Suppressor macrophage treated with lipopolysaccharide for 1 hour (primary cell): Measurements from ENCODE around the gene VOPP1.
"Not testable (repeated sequence)": the region's sequence is repeated elsewhere in the genome, so short reads cannot be mapped to it uniquely, and the experiment has no call there.

Experiments used
- DNase-seq, 3 donors: peaks; one replicate each; pipeline ENCODE4 v3.0.0-alpha.2; 2020 to 2022

VOPP1 gene

GRCh38 chr7:55572378-55573233 lies at the start of gene VOPP1:
VOPP1 (minus strand) TSS chr7:55572502; CDS start chr7:55572324, 178 bp downstream.
- peak; percentile 78 to 95 (median 89) for DNase-seq

DNA sequence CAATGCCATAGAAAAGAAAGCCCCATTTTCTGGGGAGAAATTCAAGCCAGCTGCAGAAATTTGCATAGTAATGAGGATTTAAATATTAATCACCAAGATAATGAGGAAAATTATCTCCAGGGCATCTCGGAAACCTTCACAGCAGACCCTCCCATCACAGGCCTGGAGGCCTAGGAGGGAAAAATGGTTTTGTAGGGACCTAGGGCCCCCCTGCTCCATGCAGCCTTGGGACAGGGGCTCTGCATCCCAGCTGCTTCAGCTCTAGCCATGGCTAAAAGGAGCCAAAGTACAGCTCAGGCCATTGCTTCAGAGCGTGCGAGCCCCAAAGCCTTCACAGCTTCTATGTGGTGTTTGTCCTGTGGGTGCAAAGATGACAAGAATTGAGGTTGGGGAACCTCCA lies 46.6 kb upstream of the VOPP1 start:
- no peak for DNase-seq

DNA sequence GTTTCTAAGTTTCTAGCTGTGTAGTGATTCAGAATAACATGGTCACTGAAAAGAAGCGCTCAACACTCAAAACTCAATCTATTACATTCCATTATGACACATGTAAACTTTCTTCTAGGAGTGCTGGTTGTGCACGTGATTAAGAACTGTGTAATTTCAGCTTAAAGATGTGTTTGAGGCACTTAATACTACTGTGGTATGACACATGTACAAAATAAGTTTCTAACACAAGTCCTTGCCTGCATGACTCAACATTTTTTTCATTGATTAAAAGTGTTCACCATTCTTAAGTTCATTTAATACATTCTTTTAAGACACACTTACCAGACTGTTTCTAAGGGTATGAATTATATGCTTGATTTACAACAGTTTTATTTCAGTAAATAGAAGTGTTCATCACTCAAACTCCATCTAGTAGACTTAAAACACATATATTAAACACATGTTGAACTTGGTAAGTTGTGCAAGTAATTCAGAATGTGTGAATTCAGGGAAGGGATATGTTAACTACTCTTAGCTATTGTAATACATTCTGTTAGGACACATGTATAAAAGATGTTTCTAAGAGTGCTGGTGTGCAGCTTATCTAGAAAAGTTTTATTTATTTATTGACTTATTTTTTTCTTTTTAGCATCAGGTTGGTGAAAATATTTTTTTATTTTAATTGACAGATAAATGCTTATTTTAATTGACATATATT lies 42.2 kb upstream of the VOPP1 start:
- DNase-seq: not testable (repeated sequence)

DNA sequence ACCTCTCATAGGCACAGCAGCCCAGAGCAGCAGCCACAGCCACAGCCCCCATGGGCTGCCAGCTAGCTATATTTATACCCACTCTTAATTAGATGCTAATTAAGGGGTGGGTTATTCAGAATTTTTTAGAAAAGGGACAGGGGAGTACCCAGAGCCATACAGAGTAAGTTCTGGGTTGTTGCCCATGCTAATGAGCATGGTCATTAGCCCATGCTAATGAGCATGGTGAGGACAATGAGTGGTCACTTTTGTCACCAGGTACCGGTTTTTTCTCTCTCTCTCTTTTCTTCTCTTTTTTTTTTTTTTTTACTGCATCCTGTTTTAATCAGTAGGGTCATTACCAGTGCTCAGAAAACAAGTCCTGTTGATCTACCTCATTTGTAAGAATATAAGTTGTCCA lies 37.4 kb upstream of the VOPP1 start:
- not testable (repeated sequence) for DNase-seq

DNA sequence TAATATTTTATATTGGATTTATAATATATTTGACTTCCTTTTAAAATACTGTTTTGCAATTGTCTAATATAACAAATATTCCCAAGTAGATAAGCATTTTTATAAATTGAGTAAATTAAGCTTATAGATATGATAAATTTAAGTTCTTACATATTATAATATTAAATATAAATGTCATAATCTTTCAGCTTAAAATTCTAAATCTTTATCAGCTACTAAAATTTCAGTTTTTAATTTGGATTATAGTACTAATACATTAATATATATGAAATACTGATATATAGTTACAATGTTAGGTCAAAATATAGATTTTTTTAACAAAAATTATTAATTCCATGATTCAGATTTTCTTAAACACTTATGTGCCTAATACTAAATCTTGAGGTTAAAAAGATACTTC lies 33.4 kb upstream of the VOPP1 start:
- DNase-seq: not testable (repeated sequence)

DNA sequence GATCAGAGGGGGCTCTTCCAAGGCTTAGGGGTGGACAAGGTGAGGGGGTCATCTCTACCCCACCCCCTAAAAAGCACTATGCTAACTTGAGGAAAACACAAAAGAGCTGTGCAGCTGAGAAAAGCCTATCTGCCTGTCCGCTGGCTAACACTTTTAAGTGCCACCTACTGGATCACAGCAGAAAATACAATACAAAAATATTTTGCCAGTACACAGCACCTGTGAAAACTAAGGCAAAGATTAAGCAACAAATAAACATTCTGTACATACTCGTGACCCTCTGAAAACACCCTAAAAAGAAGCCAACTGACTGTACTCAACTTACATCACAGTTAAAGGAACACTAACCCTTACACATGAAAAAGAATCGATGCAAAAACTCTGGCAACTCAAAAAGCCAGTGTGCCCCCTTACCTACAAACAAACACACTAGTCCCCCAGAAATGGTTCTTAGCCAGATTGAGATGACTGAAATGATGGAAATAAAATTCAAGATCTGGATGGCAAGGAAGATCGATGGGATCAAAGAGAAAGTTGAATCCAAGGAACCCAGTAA lies 25.7 kb upstream of the VOPP1 start:
- DNase-seq: peak in 2 of 3 donors; percentile 38 to 48

- DNase-seq: not testable (repeated sequence)
Observed at GRCh38 chr7:55597214-55597739, 25.0 kb upstream of the VOPP1 start.

GRCh38 chr7:55595511-55595910 lies 23.2 kb upstream of the VOPP1 start:
- DNase-seq: no peak

GRCh38 chr7:55594870-55595269 lies 22.6 kb upstream of the VOPP1 start:
- DNase-seq: no peak

DNA sequence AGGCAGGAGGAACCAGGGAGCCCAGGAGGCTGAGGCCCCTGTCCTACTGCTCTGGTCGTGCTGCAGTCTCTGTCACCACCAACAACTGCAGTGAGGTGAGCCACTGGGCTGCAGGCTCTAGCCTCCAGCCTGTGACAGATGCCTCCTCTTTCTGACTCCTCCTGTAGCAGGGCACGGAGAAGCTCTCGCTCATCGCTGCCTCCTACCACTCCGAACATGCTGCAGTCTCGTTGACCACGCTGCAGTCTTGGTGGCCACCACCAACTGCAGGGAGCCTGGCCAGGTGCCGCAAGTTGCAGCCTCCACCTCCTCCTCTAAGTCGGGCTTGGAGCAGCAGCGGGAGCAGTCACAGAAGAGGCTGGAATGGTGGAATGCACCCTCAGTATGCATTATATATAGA lies 22.1 kb upstream of the VOPP1 start:
- DNase-seq: no peak

DNA sequence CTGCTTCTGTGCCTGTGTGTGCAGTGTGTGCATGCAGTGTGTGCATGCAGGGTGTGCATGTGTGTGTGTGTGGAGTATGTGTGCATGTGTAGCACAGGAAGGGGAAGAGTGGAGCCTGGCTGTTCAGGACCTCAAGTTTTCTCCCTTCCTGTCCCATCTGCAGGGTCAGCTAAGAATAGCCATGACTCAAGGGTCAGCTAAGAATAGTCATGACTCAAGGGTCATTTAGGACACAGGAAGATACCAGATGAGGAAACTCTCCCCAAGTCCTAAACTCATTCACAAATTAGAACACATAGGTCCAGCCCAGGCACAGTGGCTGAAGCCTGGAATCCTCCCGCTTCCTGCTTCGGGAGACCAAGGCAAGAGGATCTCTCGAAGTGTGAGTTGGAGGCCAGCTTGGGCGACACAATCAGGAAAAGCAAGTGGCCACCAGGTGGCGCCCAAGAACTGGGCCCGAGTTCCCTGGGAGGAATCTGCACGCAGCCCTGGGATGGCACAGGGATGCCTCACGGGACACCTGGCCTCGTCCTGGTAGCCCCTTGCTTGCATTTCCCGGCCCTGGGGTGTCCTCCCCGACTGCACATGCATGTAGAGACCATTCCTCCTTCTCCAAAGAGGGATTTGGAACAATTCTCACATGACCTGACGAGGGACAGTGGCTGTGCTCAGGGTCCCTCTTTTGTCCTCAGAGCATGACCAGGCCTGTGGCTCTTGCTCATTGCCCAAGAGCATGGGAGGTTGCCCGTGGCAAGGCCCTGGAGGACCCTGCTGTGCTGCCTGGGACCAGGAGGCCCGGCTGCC lies 21.4 kb upstream of the VOPP1 start:
- peak; percentile 84 to 87 (median 86) for DNase-seq

GRCh38 chr7:55593172-55593514 lies 20.8 kb upstream of the VOPP1 start:
- no peak for DNase-seq

DNA sequence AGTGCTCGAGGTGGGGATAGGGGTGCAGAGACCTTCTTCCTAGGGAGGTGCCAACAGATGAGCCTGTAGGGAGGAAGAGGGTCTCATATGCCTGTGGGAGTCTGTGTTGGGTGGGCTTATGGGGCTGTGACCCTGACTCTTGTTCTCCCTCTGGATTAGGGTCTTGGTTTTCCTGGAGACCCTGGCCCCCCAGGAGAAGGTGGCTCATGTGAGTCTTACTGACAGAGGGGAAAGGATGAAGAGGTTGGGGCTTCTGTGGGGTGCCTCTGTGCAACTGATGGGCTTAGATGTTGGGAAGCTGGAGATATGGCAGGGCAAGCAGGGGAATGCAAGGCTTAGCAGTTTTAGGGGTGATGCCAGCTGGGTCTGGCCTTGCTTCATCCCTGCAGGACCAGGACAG lies 20.2 kb upstream of the VOPP1 start:
- no peak for DNase-seq

DNA sequence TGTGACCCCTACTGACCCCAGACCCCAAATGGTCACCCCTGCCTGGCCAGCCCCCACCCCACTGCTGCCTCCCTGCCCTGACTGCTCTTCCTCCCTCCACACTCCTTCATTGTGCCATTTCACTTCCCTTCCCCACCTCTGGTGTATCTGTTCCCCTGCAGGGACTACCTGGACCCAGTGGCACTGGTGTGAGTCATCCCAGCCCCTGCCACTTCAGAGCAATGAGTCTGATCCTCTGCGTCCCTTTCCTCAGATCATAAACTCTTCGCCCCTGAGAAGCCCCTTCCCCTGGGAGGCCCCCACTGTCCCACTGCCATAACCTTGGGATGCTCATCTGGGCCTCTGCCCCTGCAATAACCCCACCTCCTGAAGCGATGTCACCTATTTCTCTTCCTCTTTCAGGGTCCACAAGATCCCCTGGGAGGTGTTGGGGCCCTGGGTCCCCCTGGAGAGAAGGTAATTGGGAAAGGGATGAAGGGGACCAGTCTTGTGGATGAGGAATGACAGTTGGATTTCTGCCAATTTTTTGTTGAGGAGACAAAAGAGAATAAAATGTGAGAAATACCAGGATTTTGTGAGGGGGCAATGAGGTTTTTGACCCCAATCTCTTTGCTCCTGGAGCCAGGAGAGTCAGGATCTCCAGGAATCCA lies 19.1 kb upstream of the VOPP1 start:
- no peak for DNase-seq

DNA sequence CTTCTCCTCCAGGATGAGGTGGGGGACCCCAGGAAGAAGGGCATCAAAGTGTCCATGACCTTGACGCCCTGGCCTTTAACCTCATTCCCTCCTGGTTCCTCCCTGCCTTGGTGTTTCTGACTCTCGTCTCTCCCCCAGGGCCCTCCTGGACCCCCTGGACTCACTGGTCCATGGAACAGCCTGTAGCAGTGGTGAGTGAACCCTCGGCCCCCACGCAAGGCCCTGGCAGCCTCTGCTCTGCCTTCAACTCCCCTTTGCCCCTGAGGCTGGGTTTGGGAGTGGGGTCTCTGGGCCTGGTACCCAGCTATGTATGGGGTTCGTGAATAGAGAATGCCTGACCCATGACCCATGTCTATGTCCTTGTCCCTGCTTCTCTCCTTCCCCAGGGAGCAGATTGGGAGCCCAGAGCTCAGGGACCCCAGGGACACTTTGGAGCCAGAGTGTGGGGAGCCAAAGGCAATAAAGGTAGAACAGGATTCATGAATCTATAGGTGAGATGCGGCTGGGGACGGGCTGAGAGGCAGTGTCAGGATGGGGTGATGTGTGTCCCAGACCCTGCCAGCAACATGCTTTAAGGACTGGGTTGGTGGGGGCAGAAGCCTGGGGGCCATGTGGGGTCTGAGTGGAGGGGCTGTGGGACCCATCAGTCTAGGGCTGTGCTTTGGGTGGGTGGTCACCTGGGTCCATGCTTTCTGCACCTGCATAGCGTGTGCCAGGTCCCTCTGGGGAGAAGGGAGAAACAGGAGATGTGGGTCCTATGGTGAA lies 18.4 kb upstream of the VOPP1 start:
- DNase-seq: no peak

DNA sequence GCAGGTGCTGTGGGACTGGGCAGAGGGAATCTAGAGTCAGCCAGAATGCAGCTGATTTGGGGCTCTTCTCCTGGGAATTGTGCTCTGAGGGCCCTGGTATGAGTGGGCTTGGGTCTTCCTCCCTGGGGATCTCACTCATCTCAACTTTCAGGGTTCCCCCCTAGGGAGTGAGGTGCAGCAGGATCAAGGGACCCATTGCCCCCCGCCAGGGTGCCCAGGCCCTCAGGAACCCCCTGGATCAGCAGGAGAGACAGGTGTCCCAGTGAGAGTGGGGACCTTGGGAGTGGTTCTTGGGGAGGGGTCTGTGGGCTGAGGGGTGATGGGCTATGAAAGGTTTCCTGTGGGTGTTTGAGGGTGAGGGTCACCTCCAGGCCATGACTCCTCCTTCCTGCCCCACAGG lies 17.6 kb upstream of the VOPP1 start:
- no peak for DNase-seq

- DNase-seq: peak in 2 of 3 donors; percentile 65 to 67
Observed at GRCh38 chr7:55588976-55589604, 16.8 kb upstream of the VOPP1 start.

- DNase-seq: no peak
Observed at GRCh38 chr7:55588379-55588699, 16.0 kb upstream of the VOPP1 start.

DNA sequence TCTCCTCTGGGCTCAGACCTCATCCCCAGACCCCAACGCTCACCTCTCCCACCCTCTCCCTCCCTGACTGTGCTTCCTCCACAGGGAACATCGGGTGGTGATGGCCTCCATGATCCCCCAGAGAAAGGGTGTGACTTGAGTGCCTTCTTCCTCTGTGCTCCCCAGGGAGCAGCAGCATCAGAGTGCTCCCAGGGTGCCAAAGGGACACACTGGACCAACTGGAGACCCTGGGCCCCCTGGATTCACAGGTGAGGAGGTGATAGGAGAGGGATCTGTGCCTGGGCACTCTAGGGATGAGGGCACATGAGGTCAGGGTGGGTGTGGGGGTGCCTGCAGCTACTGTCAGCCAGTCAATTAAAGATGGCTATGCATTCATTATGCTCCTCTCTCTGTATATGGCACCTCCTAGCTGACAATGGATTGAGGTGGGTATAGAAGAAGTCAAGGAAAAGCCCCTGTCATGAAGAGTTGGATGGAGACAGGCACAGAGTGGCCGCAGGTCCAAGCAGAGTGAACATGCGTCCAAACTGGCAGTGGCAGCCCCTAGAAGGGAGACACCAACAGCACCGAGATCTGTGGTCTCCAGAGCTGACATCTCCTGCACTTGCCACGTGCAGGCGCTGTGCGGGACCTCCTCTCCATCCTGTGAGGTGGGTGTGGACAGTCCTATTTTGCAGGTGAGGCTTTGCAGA lies 15.5 kb upstream of the VOPP1 start:
- no peak for DNase-seq

- not testable (repeated sequence) for DNase-seq
Observed at GRCh38 chr7:55582656-55583055, 10.4 kb upstream of the VOPP1 start.

- no peak for DNase-seq
Observed at GRCh38 chr7:55576753-55577152, 4.5 kb upstream of the VOPP1 start.
